Measurements from ENCODE around the gene DPP6.
"Not testable (repeated sequence)": the region's sequence is repeated elsewhere in the genome, so short reads cannot be mapped to it uniquely, and the experiment has no call there.

- TF ChIP-seq EZH2 (IDR thresholded peaks at IDR 0.05; ENCODE audit: borderline replicate concordance, low read depth, low read length, poor library complexity, severe bottlenecking); CTCF (conservative IDR thresholded peaks at IDR 0.05; ENCODE audit: low read depth, low read length): not testable (repeated sequence)
These were observed 111.4 kb downstream of the DPP6 start for GRCh38 chr7:154163642-154164041.

Data from A673 (cell line).